ENCODE results near the gene FAM3C. TPM values are rescaled to one million over a fixed set of nuclear protein-coding genes. Genes with fewer than 3 reads are reported as not detected.

FAM3C gene
- polyA plus RNA-seq, 1 donor from 2014 or later, result 61.8 TPM

GRCh38 chr7:121390617-121391016, 5.5 kb downstream of the FAM3C start:
- H3K27ac ChIP-seq (ENCODE audit: low read length), result no peak overlapping the region
- no peak overlapping the region for H2AFZ ChIP-seq (ENCODE audit: low read depth, low read length)
- H3F3A ChIP-seq (ENCODE audit: insufficient read depth, low read length, poor library complexity, severe bottlenecking), result peaks cover 2% of the 10 kb centered on the region
- TF ChIP-seq CTCF (IDR thresholded peaks at IDR 0.05; ENCODE audit: poor library complexity, severe bottlenecking) (no peak), REST (IDR thresholded peaks at IDR 0.05; ENCODE audit: borderline replicate concordance) (no peak), POLR2AphosphoS5 (IDR thresholded peaks at IDR 0.05) (no peak), EP300 (conservative IDR thresholded peaks at IDR 0.05; ENCODE audit: poor library complexity, severe bottlenecking) (no peak), MXI1 (conservative IDR thresholded peaks at IDR 0.05; ENCODE audit: poor library complexity, severe bottlenecking) (no peak), RAD21 (conservative IDR thresholded peaks at IDR 0.05) (no peak), TAF1 (IDR thresholded peaks at IDR 0.05; ENCODE audit: low read depth) (no peak), EZH2 (IDR thresholded peaks at IDR 0.05; ENCODE audit: borderline replicate concordance, insufficient read depth, low read length, poor library complexity, severe bottlenecking) (no peak), SMC3 (conservative IDR thresholded peaks at IDR 0.05; ENCODE audit: poor library complexity) (no peak)
- no peaks in the 10 kb centered on the region for H3K9me2 ChIP-seq (ENCODE audit: insufficient read depth, low read length)
- peaks cover 63% of the 10 kb centered on the region for H3K79me2 ChIP-seq (replicated peaks; ENCODE audit: insufficient read depth, low read length)
- H3K4me2 ChIP-seq (ENCODE audit: low read length), result no peak overlapping the region
- no peaks in the 10 kb centered on the region for H3K27me3 ChIP-seq (ENCODE audit: insufficient read depth, low read depth, low read length)
- no peak overlapping the region for H3K9ac ChIP-seq (ENCODE audit: low read length)
- no peak overlapping the region for H3K4me3 ChIP-seq (ENCODE audit: low read length)
- H3K9me3 ChIP-seq (ENCODE audit: low read length), result no peaks in the 10 kb centered on the region
- H3K36me3 ChIP-seq (ENCODE audit: insufficient read depth, low read length), result peaks cover 4% of the 10 kb centered on the region
- no peaks in the 10 kb centered on the region for H4K20me1 ChIP-seq (ENCODE audit: insufficient read depth)

GRCh38 chr7:121390109-121390508, 6.0 kb downstream of the FAM3C start:
- H3K79me2 ChIP-seq (replicated peaks; ENCODE audit: insufficient read depth, low read length), result peaks cover 64% of the 10 kb centered on the region
- no peaks in the 10 kb centered on the region for H3K9me3 ChIP-seq (ENCODE audit: low read length)
- H3K27ac ChIP-seq (ENCODE audit: low read length), result no peak overlapping the region
- no peaks in the 10 kb centered on the region for H3K9me2 ChIP-seq (ENCODE audit: insufficient read depth, low read length)
- H3K4me3 ChIP-seq (ENCODE audit: low read length), result no peak overlapping the region
- TF ChIP-seq RAD21 (conservative IDR thresholded peaks at IDR 0.05) (no peak), CTCF (IDR thresholded peaks at IDR 0.05; ENCODE audit: poor library complexity, severe bottlenecking) (no peak), MXI1 (conservative IDR thresholded peaks at IDR 0.05; ENCODE audit: poor library complexity, severe bottlenecking) (no peak), TAF1 (IDR thresholded peaks at IDR 0.05; ENCODE audit: low read depth) (no peak), REST (IDR thresholded peaks at IDR 0.05; ENCODE audit: borderline replicate concordance) (no peak), SMC3 (conservative IDR thresholded peaks at IDR 0.05; ENCODE audit: poor library complexity) (no peak), EP300 (conservative IDR thresholded peaks at IDR 0.05; ENCODE audit: poor library complexity, severe bottlenecking) (no peak), POLR2AphosphoS5 (IDR thresholded peaks at IDR 0.05) (no peak), EZH2 (IDR thresholded peaks at IDR 0.05; ENCODE audit: borderline replicate concordance, insufficient read depth, low read length, poor library complexity, severe bottlenecking) (no peak)
- H2AFZ ChIP-seq (ENCODE audit: low read depth, low read length), result no peak overlapping the region
- no peaks in the 10 kb centered on the region for H3K27me3 ChIP-seq (ENCODE audit: insufficient read depth, low read depth, low read length)
- no peaks in the 10 kb centered on the region for H4K20me1 ChIP-seq (ENCODE audit: insufficient read depth)
- no peaks in the 10 kb centered on the region for H3F3A ChIP-seq (ENCODE audit: insufficient read depth, low read length, poor library complexity, severe bottlenecking)
- H3K36me3 ChIP-seq (ENCODE audit: insufficient read depth, low read length), result peaks cover 4% of the 10 kb centered on the region
- no peak overlapping the region for H3K9ac ChIP-seq (ENCODE audit: low read length)
- no peak overlapping the region for H3K4me2 ChIP-seq (ENCODE audit: low read length)
